Stimulated activated naive CD8-positive, alpha-beta T cell treated with anti-CD3 and anti-CD28 coated beads, Interleukin-15, Interleukin-2, amounts not matched to agents 100 ng/mL and 50 ng/mL, for 24 hours (primary cell): ENCODE data around the gene CNTNAP2.
"Not testable (repeated sequence)": the region's sequence is repeated elsewhere in the genome, so short reads cannot be mapped to it uniquely, and the experiment has no call there.

Experiments used
- H3K27ac Mint-ChIP-seq: one replicate; pipeline ENCODE4 v1.8.0; 2021; ENCODE audit warnings: mild to moderate bottlenecking, mixed read lengths
- H3K27me3 Mint-ChIP-seq: one replicate; pipeline ENCODE4 v1.8.0; 2021; ENCODE audit warnings: mixed read lengths
- H3K36me3 Mint-ChIP-seq: one replicate; pipeline ENCODE4 v1.8.0; 2021; ENCODE audit warnings: low read depth, mixed read lengths
- H3K4me1 Mint-ChIP-seq: one replicate; pipeline ENCODE4 v1.8.0; 2021; ENCODE audit warnings: low read depth, mixed read lengths
- H3K4me3 Mint-ChIP-seq: one replicate; pipeline ENCODE4 v1.8.0; 2021; ENCODE audit warnings: mild to moderate bottlenecking, mixed read lengths
- H3K9me3 Mint-ChIP-seq: one replicate; pipeline ENCODE4 v1.8.0; 2021; ENCODE audit warnings: mixed read lengths

Gene CNTNAP2

GRCh38 chr7:146874722-146875121 lies 758.1 kb downstream of the CNTNAP2 start:
- H3K9me3 Mint-ChIP-seq, result peaks cover 17% of the 10 kb centered on the region
- H3K36me3 Mint-ChIP-seq, result no peaks in the 10 kb centered on the region
- H3K27ac Mint-ChIP-seq, result no peak overlapping the region
- no peaks in the 10 kb centered on the region for H3K27me3 Mint-ChIP-seq
- H3K4me1 Mint-ChIP-seq, result no peaks in the 10 kb centered on the region
- H3K4me3 Mint-ChIP-seq, result no peak overlapping the region

GRCh38 chr7:146875237-146875785 lies 758.7 kb downstream of the CNTNAP2 start:
- Mint-ChIP-seq H3K36me3 (no peaks in the 10 kb centered on the region), H3K4me1 (no peaks in the 10 kb centered on the region), H3K27ac (no peak overlapping the region), H3K27me3 (no peaks in the 10 kb centered on the region), H3K9me3 (peaks cover 16% of the 10 kb centered on the region), H3K4me3 (no peak overlapping the region)

DNA sequence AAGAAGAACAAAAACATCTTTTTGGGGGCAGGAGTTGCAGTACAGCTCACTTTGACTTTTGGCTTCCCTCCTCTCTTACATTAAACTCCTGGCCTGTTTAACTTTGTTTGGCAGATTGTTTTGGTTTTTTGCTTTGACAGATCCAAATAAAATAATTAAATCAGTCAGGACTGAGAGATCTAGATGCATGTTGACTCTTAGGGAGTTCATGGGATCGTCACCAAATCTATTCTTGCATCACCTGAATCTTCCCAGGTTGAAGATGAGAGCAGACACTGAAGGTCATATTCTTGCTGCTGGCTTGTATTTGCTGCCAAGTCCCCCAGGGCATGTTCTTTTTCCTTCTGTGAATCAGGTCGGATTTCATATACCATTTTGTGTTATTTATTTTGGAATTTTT lies 759.4 kb downstream of the CNTNAP2 start:
- Mint-ChIP-seq H3K4me3 (no peak overlapping the region), H3K27ac (no peak overlapping the region), H3K4me1 (no peaks in the 10 kb centered on the region), H3K27me3 (no peaks in the 10 kb centered on the region), H3K9me3 (peaks cover 16% of the 10 kb centered on the region), H3K36me3 (no peaks in the 10 kb centered on the region)

DNA sequence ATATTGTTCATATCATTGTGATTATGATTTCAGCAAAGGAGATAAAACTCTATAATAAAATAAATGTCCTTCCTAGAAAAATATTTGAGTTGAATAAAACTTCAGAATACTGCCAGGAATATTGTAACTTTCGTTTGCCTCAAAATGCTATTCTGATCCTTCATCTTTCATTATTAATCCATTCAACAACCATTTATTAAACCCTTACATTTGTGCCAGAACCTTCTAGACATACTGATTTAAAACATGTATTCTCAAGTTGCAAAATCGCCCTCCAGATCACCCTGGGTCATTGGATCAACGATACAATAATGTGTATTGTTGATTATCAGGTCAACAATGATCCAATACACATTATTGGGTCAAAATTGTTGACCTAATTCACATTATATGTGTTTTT lies 759.8 kb downstream of the CNTNAP2 start:
- no peaks in the 10 kb centered on the region for H3K4me1 Mint-ChIP-seq
- no peaks in the 10 kb centered on the region for H3K27me3 Mint-ChIP-seq
- no peak overlapping the region for H3K4me3 Mint-ChIP-seq
- peaks cover 16% of the 10 kb centered on the region for H3K9me3 Mint-ChIP-seq
- H3K36me3 Mint-ChIP-seq, result no peaks in the 10 kb centered on the region
- H3K27ac Mint-ChIP-seq, result no peak overlapping the region

GRCh38 chr7:146878901-146879300 lies 762.3 kb downstream of the CNTNAP2 start:
- no peaks in the 10 kb centered on the region for H3K36me3 Mint-ChIP-seq
- H3K27ac Mint-ChIP-seq, result no peak overlapping the region
- no peak overlapping the region for H3K4me3 Mint-ChIP-seq
- H3K27me3 Mint-ChIP-seq, result no peaks in the 10 kb centered on the region
- no peaks in the 10 kb centered on the region for H3K4me1 Mint-ChIP-seq
- peaks cover 10% of the 10 kb centered on the region for H3K9me3 Mint-ChIP-seq

- Mint-ChIP-seq H3K27ac (no peak overlapping the region), H3K27me3 (no peaks in the 10 kb centered on the region), H3K36me3 (no peaks in the 10 kb centered on the region), H3K9me3 (peaks cover 8% of the 10 kb centered on the region), H3K4me3 (no peak overlapping the region), H3K4me1 (no peaks in the 10 kb centered on the region)
These were observed 768.6 kb downstream of the CNTNAP2 start for GRCh38 chr7:146885231-146885630.

DNA sequence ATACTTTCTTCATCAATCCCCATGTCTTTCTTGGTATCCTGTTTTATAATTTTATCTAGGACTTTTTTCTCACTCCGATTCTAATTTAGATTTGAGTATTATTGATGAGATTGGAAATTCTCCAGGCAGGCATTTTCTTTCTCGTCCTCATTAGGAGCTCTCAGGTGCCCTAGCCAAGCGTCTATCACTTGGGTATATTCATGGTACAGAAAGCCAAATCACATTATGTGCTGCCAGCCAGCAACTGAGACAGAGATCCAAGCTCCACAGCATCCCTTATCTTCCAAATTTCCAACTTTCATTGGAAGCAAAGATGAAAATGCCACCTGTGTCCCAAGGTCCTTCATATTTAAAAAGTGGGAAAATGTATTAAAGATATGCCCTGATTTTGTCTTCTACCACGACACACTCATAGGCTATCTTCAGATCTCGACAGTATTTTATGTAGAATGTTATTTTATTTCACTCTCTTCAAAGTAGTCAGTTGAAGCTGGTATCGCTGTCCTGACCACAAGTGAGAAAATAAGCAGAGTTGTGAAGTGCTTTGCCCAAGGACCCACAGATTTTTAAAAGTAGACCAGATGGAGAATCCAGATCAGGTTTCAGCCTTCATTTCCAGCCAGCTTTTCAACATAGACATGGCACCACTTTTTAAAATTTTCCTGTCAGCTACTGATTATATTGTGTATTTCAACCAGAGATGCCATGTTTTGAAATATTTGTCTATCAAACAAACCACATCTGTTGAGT lies 773.4 kb downstream of the CNTNAP2 start:
- Mint-ChIP-seq H3K27me3 (no peaks in the 10 kb centered on the region), H3K4me3 (no peak overlapping the region), H3K4me1 (no peaks in the 10 kb centered on the region), H3K9me3 (peaks cover 7% of the 10 kb centered on the region), H3K36me3 (no peaks in the 10 kb centered on the region), H3K27ac (no peak overlapping the region)

GRCh38 chr7:146892151-146892550 lies 775.5 kb downstream of the CNTNAP2 start:
- Mint-ChIP-seq H3K27me3 (no peaks in the 10 kb centered on the region), H3K36me3 (no peaks in the 10 kb centered on the region), H3K27ac (no peak overlapping the region), H3K4me3 (no peak overlapping the region), H3K4me1 (no peaks in the 10 kb centered on the region), H3K9me3 (peaks cover 7% of the 10 kb centered on the region)

GRCh38 chr7:146894927-146895326 lies 778.3 kb downstream of the CNTNAP2 start:
- H3K4me1 Mint-ChIP-seq, result no peaks in the 10 kb centered on the region
- H3K27ac Mint-ChIP-seq, result no peak overlapping the region
- H3K36me3 Mint-ChIP-seq, result no peaks in the 10 kb centered on the region
- no peaks in the 10 kb centered on the region for H3K27me3 Mint-ChIP-seq
- H3K9me3 Mint-ChIP-seq, result peaks cover 12% of the 10 kb centered on the region
- H3K4me3 Mint-ChIP-seq, result no peak overlapping the region

- Mint-ChIP-seq H3K9me3 (peaks cover 9% of the 10 kb centered on the region), H3K4me1 (no peaks in the 10 kb centered on the region), H3K27ac (no peak overlapping the region), H3K4me3 (no peak overlapping the region), H3K36me3 (no peaks in the 10 kb centered on the region), H3K27me3 (no peaks in the 10 kb centered on the region)
These were observed 785.7 kb downstream of the CNTNAP2 start for GRCh38 chr7:146902266-146902665.

DNA sequence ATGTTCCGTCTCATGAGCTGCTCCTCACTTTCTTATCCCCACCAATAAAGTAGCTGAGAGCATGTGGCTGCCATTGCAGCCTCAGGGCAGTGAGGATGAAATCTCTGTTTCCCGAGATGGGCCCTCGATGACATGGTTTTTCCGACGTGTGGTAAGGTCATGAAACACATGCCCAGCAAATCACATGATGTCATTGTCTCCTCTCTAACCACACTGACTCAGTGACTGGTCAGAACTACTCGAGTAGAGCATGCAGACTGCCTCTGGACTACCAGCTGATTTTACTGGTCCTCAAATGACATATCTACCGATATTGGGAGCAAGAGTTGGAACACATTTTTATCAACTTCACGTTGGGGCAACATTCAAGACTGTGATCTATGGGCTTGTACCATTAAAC lies 786.1 kb downstream of the CNTNAP2 start:
- H3K27ac Mint-ChIP-seq, result no peak overlapping the region
- H3K9me3 Mint-ChIP-seq, result peaks cover 9% of the 10 kb centered on the region
- H3K4me3 Mint-ChIP-seq, result no peak overlapping the region
- H3K27me3 Mint-ChIP-seq, result no peaks in the 10 kb centered on the region
- no peaks in the 10 kb centered on the region for H3K36me3 Mint-ChIP-seq
- H3K4me1 Mint-ChIP-seq, result no peaks in the 10 kb centered on the region

- not testable (repeated sequence) for H3K4me3 Mint-ChIP-seq, H3K27me3 Mint-ChIP-seq
These were observed 789.1 kb downstream of the CNTNAP2 start for GRCh38 chr7:146905746-146906145.

GRCh38 chr7:146922782-146923181 lies 806.2 kb downstream of the CNTNAP2 start:
- Mint-ChIP-seq H3K4me3 (no peak overlapping the region), H3K36me3 (no peaks in the 10 kb centered on the region), H3K27me3 (no peaks in the 10 kb centered on the region), H3K27ac (no peak overlapping the region), H3K4me1 (no peaks in the 10 kb centered on the region), H3K9me3 (peaks cover 14% of the 10 kb centered on the region)

More at GRCh38 chr7:146905746-146906145, 789.1 kb downstream of the CNTNAP2 start:
- not testable (repeated sequence) for H3K9me3 Mint-ChIP-seq, H3K4me1 Mint-ChIP-seq, H3K27ac Mint-ChIP-seq, H3K36me3 Mint-ChIP-seq

- Mint-ChIP-seq H3K27ac (no peak overlapping the region), H3K9me3 (no peaks in the 10 kb centered on the region), H3K4me3 (no peak overlapping the region), H3K36me3 (no peaks in the 10 kb centered on the region), H3K4me1 (no peaks in the 10 kb centered on the region), H3K27me3 (no peaks in the 10 kb centered on the region)
These were observed 810.2 kb downstream of the CNTNAP2 start for GRCh38 chr7:146926841-146927240.

DNA sequence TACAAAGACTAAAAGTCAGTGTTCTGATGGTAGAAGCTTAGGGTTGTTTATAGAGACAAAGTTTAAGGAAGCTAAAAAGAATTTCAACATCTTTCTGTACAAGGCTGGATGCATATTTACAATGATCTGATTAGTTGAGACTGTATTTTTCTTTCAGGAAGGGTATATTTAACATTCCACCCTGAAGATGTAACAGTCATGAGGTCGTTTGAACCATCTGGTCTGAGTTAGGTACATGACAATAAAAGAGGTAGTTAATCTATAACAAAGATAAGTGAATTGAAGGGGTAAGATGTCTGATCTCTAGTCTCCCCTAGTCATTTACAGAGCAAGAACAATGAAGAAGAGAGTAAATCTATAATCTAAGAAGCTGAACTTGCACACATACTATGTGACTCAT lies 821.2 kb downstream of the CNTNAP2 start:
- no peaks in the 10 kb centered on the region for H3K27me3 Mint-ChIP-seq

GRCh38 chr7:146943483-146943882 lies 826.9 kb downstream of the CNTNAP2 start:
- H3K9me3 Mint-ChIP-seq, result peaks cover 9% of the 10 kb centered on the region
- H3K27me3 Mint-ChIP-seq, result no peaks in the 10 kb centered on the region
- H3K4me3 Mint-ChIP-seq, result no peak overlapping the region
- H3K36me3 Mint-ChIP-seq, result no peaks in the 10 kb centered on the region
- H3K4me1 Mint-ChIP-seq, result no peaks in the 10 kb centered on the region
- H3K27ac Mint-ChIP-seq, result no peak overlapping the region

More for the DNA sequence above, 821.2 kb downstream of the CNTNAP2 start:
- peaks cover 14% of the 10 kb centered on the region for H3K9me3 Mint-ChIP-seq
- no peaks in the 10 kb centered on the region for H3K36me3 Mint-ChIP-seq
- H3K4me1 Mint-ChIP-seq, result no peaks in the 10 kb centered on the region
- H3K4me3 Mint-ChIP-seq, result no peak overlapping the region
- H3K27ac Mint-ChIP-seq, result no peak overlapping the region
